ENCODE results near the gene MAP3K6.
"Not testable (repeated sequence)": the region's sequence is repeated elsewhere in the genome, so short reads cannot be mapped to it uniquely, and the experiment has no call there.

The MAP3K6 gene

DNA sequence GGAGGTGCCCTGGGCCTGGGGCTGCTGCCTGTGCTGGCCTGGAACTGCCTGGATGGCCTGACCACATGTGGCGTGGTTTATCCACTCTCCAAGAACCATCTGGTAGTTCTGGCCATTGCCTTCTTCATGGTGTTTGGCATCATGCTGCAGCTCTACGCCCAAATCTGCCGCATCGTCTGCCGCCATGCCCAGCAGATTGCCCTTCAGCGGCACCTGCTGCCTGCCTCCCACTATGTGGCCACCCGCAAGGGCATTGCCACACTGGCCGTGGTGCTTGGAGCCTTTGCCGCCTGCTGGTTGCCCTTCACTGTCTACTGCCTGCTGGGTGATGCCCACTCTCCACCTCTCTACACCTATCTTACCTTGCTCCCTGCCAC is 27.5 kb upstream of the MAP3K6 start:
- H3K27ac Mint-ChIP-seq (ENCODE audit: low read depth), result peak overlapping the region; percentile 36
- H3K27me3 Mint-ChIP-seq, result peaks cover 9% of the 10 kb centered on the region
- H3K4me3 Mint-ChIP-seq, result peak overlapping the region; percentile 29
- ATAC-seq (replicated peaks; ENCODE audit: extremely low read depth, poor library complexity, severe bottlenecking) (no peak), DNase-seq (ENCODE audit: low spot score in 2 of 2) (no peak)
- H3K9me3 Mint-ChIP-seq, result no peaks in the 10 kb centered on the region
- H3K4me1 Mint-ChIP-seq, result peaks cover 11% of the 10 kb centered on the region
- peaks cover 16% of the 10 kb centered on the region for H3K36me3 Mint-ChIP-seq (ENCODE audit: insufficient read depth)

GRCh38 chr1:27393641-27394281 is 27.0 kb upstream of the MAP3K6 start:
- peak overlapping the region; percentile 29 for H3K4me3 Mint-ChIP-seq
- H3K4me1 Mint-ChIP-seq, result peaks cover 11% of the 10 kb centered on the region
- H3K36me3 Mint-ChIP-seq (ENCODE audit: insufficient read depth), result peaks cover 16% of the 10 kb centered on the region
- ATAC-seq (replicated peaks; ENCODE audit: extremely low read depth, poor library complexity, severe bottlenecking) (no peak), DNase-seq (ENCODE audit: low spot score in 2 of 2) (no peak)
- peak overlapping the region; percentile 36 for H3K27ac Mint-ChIP-seq (ENCODE audit: low read depth)
- H3K9me3 Mint-ChIP-seq, result no peaks in the 10 kb centered on the region
- H3K27me3 Mint-ChIP-seq, result peaks cover 9% of the 10 kb centered on the region

DNA sequence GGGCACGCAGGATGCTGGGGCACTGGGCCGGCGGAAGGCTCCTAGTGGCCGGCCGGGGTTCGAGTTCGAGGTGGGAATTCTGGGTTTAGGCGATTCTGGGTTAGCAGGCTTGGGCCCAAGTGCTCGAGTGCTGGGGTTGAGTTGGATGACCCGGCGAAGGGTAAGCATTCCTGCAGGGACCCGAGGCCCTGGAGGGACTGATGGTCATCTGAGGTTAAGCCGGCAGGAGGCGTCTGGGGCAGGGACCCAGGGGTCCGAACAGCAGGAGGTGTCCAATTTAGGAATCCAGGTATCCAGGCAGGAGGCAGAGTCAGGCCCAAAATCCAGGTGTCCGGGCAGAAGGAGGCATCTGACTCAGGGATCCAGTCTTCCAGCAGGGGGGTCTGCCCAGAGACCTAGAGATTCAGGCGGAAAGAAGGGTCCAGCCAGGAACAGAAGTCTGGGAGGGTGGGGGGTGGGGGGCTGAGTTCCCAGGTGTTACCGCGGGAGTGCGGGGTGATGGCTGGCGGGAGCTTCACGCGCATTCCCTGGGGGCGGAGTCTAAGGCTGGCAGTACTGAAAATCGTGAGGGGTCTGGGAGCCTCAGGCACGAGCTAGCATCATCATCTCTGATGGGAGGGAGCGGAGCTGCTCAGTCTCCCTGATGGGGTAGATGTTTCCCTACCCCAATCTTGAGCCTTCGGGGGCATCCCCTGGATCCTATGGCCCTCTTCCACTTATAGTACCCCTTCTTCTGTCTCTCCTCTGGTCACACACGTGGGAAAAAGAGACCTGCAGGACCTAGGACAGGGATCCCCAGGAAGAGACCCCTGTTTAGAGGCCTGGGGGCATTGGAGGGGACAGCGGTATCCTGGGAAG is 26.2 kb upstream of the MAP3K6 start:
- Mint-ChIP-seq H3K4me3 (peak overlapping the region; percentile 80), H3K36me3 (ENCODE audit: insufficient read depth) (peaks cover 15% of the 10 kb centered on the region), H3K4me1 (peaks cover 11% of the 10 kb centered on the region), H3K9me3 (no peaks in the 10 kb centered on the region), H3K27ac (ENCODE audit: low read depth) (no peak overlapping the region), H3K27me3 (peaks cover 9% of the 10 kb centered on the region)
- no peak for DNase-seq (ENCODE audit: low spot score in 2 of 2)
- no peak for ATAC-seq (replicated peaks; ENCODE audit: extremely low read depth, poor library complexity, severe bottlenecking)

DNA sequence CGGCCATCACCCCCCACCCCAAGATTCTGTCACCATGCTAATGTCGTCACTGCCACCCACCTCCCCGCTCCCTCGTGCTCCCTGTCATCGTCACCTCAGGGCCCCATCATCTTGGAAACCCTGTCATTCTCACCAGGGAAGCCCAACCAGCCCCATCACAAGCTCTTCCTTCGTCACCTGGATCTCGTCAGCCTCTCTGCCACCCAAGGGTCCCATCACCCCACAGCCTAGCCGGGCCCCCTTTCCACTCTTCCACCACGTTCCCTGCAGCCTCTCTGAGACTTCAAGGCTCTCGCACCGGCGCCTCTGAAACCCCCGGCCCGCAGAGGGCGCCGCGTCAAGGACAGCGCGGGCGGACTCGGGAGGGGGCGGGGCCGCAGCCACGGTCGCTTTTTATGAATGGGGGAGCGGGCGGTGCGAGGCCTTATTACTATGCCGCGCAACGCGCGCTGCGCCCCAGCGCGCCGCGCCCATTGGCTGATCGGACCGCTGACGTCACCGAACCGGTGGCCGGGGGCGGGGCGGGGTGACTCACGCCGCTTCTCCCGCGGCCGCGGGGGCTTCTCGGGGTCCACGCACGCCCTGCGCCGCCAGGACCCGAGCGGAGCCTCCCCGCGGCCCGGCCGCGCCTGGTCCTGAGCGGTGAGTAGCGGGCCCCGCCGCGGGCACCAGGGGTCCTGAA is 25.5 kb upstream of the MAP3K6 start, which contains the start of gene GPR3:
Gene GPR3, plus strand, starts transcription at position 527 of the 682 bp plus-strand sequence. CDS start 1,177 bp downstream, outside the sequence.
- ATAC-seq (replicated peaks; ENCODE audit: extremely low read depth, poor library complexity, severe bottlenecking), result peak; percentile 90
- Mint-ChIP-seq H3K4me1 (peaks cover 11% of the 10 kb centered on the region), H3K9me3 (no peaks in the 10 kb centered on the region), H3K27me3 (peaks cover 9% of the 10 kb centered on the region), H3K4me3 (peak within 1 kb of the TSS; percentile 80), H3K27ac (ENCODE audit: low read depth) (peak within 1 kb of the TSS; percentile 76), H3K36me3 (ENCODE audit: insufficient read depth) (peaks cover 14% of the 10 kb centered on the region)
- peak; percentile 76 to 83 for DNase-seq (ENCODE audit: low spot score in 2 of 2)

GRCh38 chr1:27391511-27392095 is 24.8 kb upstream of the MAP3K6 start:
- peak overlapping the region; percentile 80 for H3K4me3 Mint-ChIP-seq
- H3K27ac Mint-ChIP-seq (ENCODE audit: low read depth), result peak overlapping the region; percentile 76
- ATAC-seq (replicated peaks; ENCODE audit: extremely low read depth, poor library complexity, severe bottlenecking) (no peak), DNase-seq (ENCODE audit: low spot score in 2 of 2) (no peak)
- no peaks in the 10 kb centered on the region for H3K9me3 Mint-ChIP-seq
- H3K36me3 Mint-ChIP-seq (ENCODE audit: insufficient read depth), result peaks cover 14% of the 10 kb centered on the region
- peaks cover 11% of the 10 kb centered on the region for H3K4me1 Mint-ChIP-seq
- peaks cover 9% of the 10 kb centered on the region for H3K27me3 Mint-ChIP-seq

GRCh38 chr1:27388337-27389005 is 21.7 kb upstream of the MAP3K6 start:
- H3K27ac Mint-ChIP-seq (ENCODE audit: low read depth), result no peak overlapping the region
- peaks cover 9% of the 10 kb centered on the region for H3K27me3 Mint-ChIP-seq
- H3K4me1 Mint-ChIP-seq, result peaks cover 11% of the 10 kb centered on the region
- ATAC-seq (replicated peaks; ENCODE audit: extremely low read depth, poor library complexity, severe bottlenecking), result no peak
- H3K4me3 Mint-ChIP-seq, result no peak overlapping the region
- peaks cover 13% of the 10 kb centered on the region for H3K36me3 Mint-ChIP-seq (ENCODE audit: insufficient read depth)
- no peaks in the 10 kb centered on the region for H3K9me3 Mint-ChIP-seq
- DNase-seq (ENCODE audit: low spot score in 2 of 2), result peak; percentile 54 to 70

- H3K36me3 Mint-ChIP-seq (ENCODE audit: insufficient read depth); H3K27me3 Mint-ChIP-seq; H3K4me1 Mint-ChIP-seq; H3K4me3 Mint-ChIP-seq; DNase-seq (ENCODE audit: low spot score in 2 of 2); ATAC-seq (replicated peaks; ENCODE audit: extremely low read depth, poor library complexity, severe bottlenecking); H3K9me3 Mint-ChIP-seq; H3K27ac Mint-ChIP-seq (ENCODE audit: low read depth): not testable (repeated sequence)
Observed at GRCh38 chr1:27384797-27385196, 18.0 kb upstream of the MAP3K6 start.

DNA sequence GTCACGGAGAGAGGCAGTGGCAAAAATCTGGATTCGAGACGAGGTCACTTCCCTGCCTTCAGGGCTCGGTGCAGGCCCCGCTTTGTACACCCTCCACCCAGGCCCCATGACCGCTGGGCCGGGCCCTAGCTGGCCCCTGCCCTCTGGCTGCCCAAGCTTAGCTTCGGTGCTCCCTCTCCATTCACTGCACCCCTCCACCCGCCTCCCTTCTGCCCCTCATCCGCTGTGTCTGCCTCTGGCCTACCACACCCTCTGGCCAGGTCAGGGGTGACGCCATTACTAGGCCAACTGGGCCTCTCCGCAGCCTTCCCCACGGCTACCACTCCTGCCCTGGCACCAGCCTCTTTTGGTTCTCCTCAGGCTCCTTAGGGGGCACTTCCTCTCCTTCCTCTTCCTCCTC is 16.9 kb upstream of the MAP3K6 start:
- Mint-ChIP-seq H3K4me3 (no peak overlapping the region), H3K36me3 (ENCODE audit: insufficient read depth) (peaks cover 1% of the 10 kb centered on the region), H3K27me3 (no peaks in the 10 kb centered on the region), H3K27ac (ENCODE audit: low read depth) (no peak overlapping the region), H3K4me1 (no peaks in the 10 kb centered on the region), H3K9me3 (no peaks in the 10 kb centered on the region)
- DNase-seq (ENCODE audit: low spot score in 2 of 2) (no peak), ATAC-seq (replicated peaks; ENCODE audit: extremely low read depth, poor library complexity, severe bottlenecking) (no peak)

GRCh38 chr1:27383039-27383605 is 16.4 kb upstream of the MAP3K6 start, which contains the start of gene CD164L2:
Gene CD164L2, minus strand, starts transcription at chr1:27383333. Its CDS starts 94 bp downstream, at chr1:27383239.
- Mint-ChIP-seq H3K27ac (ENCODE audit: low read depth) (no peak within 1 kb of the TSS), H3K9me3 (no peaks in the 10 kb centered on the region), H3K36me3 (ENCODE audit: insufficient read depth) (peaks cover 1% of the 10 kb centered on the region), H3K4me1 (no peaks in the 10 kb centered on the region), H3K27me3 (no peaks in the 10 kb centered on the region), H3K4me3 (no peak within 1 kb of the TSS)
- DNase-seq (ENCODE audit: low spot score in 2 of 2), result no peak
- ATAC-seq (replicated peaks; ENCODE audit: extremely low read depth, poor library complexity, severe bottlenecking), result no peak

GRCh38 chr1:27381969-27382762 is 15.4 kb upstream of the MAP3K6 start:
- Mint-ChIP-seq H3K27me3 (no peaks in the 10 kb centered on the region), H3K9me3 (no peaks in the 10 kb centered on the region), H3K4me1 (no peaks in the 10 kb centered on the region), H3K27ac (ENCODE audit: low read depth) (no peak overlapping the region), H3K36me3 (ENCODE audit: insufficient read depth) (peaks cover 1% of the 10 kb centered on the region), H3K4me3 (no peak overlapping the region)
- ATAC-seq (replicated peaks; ENCODE audit: extremely low read depth, poor library complexity, severe bottlenecking) (no peak), DNase-seq (ENCODE audit: low spot score in 2 of 2) (no peak)
